ENCODE measurements around the gene CYB5RL. TPM values are rescaled to one million over a fixed set of nuclear protein-coding genes. Genes with fewer than 3 reads are reported as not detected.
"Not testable (repeated sequence)": the region's sequence is repeated elsewhere in the genome, so short reads cannot be mapped to it uniquely, and the experiment has no call there.

Gene CYB5RL
- total RNA-seq, 1 donor from 2014 or later, result 7.7 TPM

- intact Hi-C loops (cut with micrococcal nuclease), result no loop called here
Measured at GRCh38 chr1:54190526-54190925, 9.3 kb downstream of the CYB5RL start.

- intact Hi-C loops (cut with micrococcal nuclease), result no loop called here
Measured at GRCh38 chr1:54188291-54188690, 11.5 kb downstream of the CYB5RL start.

- intact Hi-C loops (cut with micrococcal nuclease), result no loop called here
Measured at GRCh38 chr1:54186056-54186455, 13.8 kb downstream of the CYB5RL start.

GRCh38 chr1:54180701-54181360 is 19.0 kb downstream of the CYB5RL start:
- intact Hi-C loops (cut with micrococcal nuclease), result loop anchor here (1.0 to 5.0 kb wide), 3 partner anchors 226 to 629 kb away; partner anchors contain the start of gene SSBP3

GRCh38 chr1:54178296-54179070 is 21.3 kb downstream of the CYB5RL start:
- intact Hi-C loops (cut with micrococcal nuclease), result no loop called here

GRCh38 chr1:54177726-54178125 is 22.1 kb downstream of the CYB5RL start:
- intact Hi-C loops (cut with micrococcal nuclease), result no loop called here

- intact Hi-C loops (cut with micrococcal nuclease), result no loop called here
Measured at GRCh38 chr1:54176621-54177327, 23.1 kb downstream of the CYB5RL start.

GRCh38 chr1:54174106-54174505 is 25.7 kb downstream of the CYB5RL start:
- intact Hi-C loops (cut with micrococcal nuclease), result no loop called here

GRCh38 chr1:54173681-54174080 is 26.1 kb downstream of the CYB5RL start:
- intact Hi-C loops (cut with micrococcal nuclease), result no loop called here

- intact Hi-C loops (cut with micrococcal nuclease), result no loop called here
Measured at GRCh38 chr1:54172614-54173599, 26.9 kb downstream of the CYB5RL start.

- intact Hi-C loops (cut with micrococcal nuclease), result no loop called here
Measured at GRCh38 chr1:54171606-54172005, 28.2 kb downstream of the CYB5RL start.

- intact Hi-C loops (cut with micrococcal nuclease), result no loop called here
Measured at GRCh38 chr1:54171016-54171415, 28.8 kb downstream of the CYB5RL start.

GRCh38 chr1:54169068-54169467 is 30.8 kb downstream of the CYB5RL start:
- intact Hi-C loops (cut with micrococcal nuclease), result no loop called here

- intact Hi-C loops (cut with micrococcal nuclease), result no loop called here
Measured at GRCh38 chr1:54168206-54168965, 31.4 kb downstream of the CYB5RL start.

- intact Hi-C loops (cut with micrococcal nuclease), result no loop called here
Measured at GRCh38 chr1:54167422-54168139, 32.2 kb downstream of the CYB5RL start.

- intact Hi-C loops (cut with micrococcal nuclease), result not testable (repeated sequence)
Measured at GRCh38 chr1:54166357-54166756, 33.5 kb downstream of the CYB5RL start.

- intact Hi-C loops (cut with micrococcal nuclease), result no loop called here
Measured at GRCh38 chr1:54165146-54165545, 34.7 kb downstream of the CYB5RL start.

- intact Hi-C loops (cut with micrococcal nuclease), result no loop called here
Measured at GRCh38 chr1:54163573-54163972, 36.3 kb downstream of the CYB5RL start.

- intact Hi-C loops (cut with micrococcal nuclease), result no loop called here
Measured at GRCh38 chr1:54163051-54163450, 36.8 kb downstream of the CYB5RL start.
